Stimulated activated CD4-positive, alpha-beta T cell treated with anti-CD3 and anti-CD28 coated beads, Interleukin-2, amount 100 ng/mL, for 48 hours (primary cell): Measurements from ENCODE around the gene CCDC51.
A peak's percentile ranks its signal among the peaks of the same experiment; 100 is the strongest.

ENCODE experiments used
- DNase-seq, 2 donors: peaks; one replicate each; pipeline ENCODE4 v3.0.0-alpha.2; 2020

Gene CCDC51

DNA sequence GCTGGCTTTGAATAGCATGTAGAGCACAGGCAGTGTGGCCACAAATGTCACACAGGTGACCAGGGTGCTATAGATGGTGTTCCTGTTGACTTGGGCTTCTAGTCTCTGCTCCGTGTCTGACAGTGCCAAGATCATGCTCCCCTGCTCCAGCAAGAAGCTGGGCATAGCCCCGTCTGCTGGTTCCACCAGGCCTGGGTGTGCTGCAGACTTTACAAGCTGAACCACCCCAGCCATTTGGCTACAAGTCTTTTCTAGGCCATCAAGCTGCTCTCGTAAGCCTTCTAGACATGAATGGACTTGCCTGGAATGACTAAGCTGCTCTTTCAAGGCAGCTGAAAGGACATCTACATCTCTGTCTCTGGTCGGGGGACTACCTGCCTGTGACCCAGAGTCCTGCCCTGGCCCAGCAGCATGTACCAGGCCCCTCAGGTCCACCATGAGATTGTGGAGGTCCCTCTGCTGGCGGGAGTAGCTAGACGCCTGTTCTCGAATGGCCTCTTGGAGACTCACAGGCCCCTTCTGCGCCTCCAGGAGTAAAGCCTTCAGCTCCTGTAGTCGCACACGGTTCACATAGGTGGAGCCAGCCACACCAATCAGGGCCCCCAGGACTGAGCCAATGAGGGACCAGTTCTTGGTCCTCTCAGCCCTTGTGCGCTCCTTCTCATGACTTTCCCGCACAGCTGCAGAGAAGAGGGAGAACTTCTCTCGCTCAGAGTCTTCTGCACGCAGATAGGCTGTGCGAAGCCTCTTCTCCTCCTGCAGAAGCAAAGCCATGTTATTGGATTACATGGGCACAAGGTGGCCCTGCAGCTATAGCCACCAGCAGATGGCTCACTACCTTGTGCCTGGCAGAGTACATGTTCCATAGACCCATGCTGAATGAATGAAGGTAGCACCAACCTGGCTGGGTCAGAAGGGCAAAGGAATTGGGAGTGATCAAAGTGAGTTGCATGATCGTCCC, 7.2 kb downstream of the CCDC51 start:
- no peak for DNase-seq

DNA sequence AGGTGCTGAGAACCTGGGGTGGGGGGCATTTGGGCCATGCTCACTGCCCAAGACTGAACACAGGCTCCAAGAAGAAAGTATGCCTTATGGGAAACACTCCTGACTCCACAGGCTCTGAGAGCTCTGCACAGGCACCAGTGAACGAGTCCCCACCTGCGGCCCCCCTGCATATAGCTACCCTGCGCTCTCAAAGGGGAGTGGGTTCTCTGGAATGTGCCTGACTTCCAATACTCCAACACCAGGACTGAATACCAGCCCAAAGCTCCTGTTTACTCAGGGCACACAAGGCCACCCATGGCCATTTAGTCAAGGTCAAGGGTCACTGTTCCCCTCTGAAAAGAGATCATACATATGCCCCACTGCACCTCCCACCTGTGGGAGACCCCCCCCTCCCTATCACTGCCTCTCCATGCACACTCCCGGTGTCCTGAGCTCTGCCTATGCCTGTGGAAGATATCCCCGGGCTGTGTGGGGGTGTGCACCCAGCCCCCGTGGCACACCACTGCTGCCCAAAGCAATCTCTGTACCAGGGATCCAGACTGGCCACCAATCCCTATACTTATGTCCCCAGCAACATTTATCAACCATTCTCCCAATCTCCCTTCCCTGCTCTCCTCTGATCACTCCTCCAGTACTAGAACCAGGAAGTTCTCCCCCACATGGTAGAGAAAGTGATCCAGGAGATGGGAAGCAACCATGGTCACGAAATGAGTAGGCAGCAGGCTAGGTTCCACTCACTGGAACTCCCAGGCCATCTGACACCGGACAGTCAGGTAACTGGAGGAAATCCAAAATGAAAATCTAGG, 8.5 kb downstream of the CCDC51 start:
- DNase-seq: no peak

DNA sequence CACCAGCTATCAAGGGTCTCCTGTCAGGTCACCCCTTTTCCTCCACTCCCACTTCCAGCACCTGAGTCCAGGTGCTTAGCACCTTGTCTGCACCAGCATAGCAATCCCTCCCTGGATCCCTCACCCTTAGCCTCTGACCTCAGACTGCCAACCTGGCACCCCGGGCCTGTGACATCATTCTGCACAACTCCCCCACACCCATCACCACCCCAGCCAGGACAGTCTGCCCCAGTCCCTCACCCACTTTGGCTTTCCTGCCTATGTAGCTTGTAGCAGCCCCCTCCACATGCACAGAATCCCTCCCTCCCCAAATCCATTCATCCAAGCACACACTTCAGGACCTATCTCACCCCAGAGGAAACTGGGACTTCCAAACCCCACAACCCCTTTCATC, 9.2 kb downstream of the CCDC51 start:
- no peak for DNase-seq

DNA sequence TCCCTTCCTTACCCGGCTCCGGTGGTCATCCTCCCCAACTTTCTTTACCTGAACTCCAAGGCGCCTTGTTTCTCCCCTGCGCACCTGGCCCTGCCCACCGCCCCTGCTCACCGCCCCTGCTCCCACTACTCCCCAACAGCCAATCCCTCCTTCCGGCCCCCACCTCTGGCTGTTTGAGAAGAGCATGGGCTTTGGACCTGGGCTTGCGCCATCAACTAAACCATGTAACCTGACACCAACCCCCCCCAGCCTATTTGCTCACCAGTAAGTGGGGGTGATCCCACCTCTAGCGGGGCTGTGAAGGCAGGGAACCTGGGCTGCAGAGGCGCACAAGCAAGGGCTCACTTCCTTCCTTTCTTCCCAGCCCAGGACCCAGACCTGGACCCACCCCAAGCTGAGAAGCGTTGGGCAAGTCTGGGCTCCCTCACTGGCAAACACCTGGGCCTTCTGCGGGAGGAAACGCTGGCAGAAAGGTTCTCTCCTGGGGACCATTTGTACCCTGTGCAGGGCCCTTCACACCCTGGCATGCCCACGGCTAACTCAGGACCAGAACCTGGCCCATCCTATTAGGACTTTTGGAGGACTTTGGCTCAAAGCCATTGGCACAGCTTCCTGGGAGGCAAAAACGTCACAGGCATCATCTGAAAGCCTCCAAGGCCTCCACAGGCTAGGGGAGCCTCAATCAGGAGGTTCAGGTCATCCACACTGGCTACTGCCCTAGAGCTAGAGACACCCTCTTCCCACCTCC, 9.8 kb downstream of the CCDC51 start, which contains the start of gene PLXNB1:
PLXNB1 (minus strand) TSS at position 127 of the 748 bp plus-strand sequence. CDS start 5,475 bp downstream, outside the sequence.
- no peak for DNase-seq

DNA sequence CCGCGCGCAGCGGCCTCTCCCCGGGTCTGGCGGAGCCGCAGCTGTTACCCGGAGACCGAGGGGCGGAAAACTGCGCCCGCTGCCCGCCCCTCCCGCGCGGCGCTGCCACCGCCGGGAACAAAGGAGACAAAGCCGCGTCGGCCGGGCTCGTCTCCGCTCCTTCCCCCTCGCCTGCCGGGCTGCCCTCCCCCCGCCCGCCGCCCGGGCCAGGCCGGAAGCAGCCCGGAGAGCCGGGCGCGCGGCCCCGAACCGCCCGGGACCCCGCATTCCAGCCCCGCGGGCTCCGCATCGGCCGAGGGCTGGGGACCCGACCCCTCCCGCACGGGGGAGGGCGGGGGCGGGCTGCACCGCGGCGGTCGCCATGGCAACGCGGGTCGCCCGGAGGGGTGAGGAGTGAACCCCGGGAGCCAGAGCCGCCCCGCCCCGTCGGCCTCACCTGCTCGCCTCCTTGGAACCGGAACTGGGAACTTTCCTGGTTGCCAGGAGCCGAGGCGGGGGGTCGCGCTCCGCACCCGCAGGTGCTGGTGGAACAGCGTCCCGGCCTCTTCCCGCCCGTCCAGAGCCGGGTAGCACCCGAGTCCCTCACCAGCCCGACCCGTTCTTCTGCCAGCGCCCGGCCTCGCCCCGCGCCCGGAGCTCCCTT, 10.5 kb downstream of the CCDC51 start:
- peak; percentile 36 to 39 for DNase-seq

DNA sequence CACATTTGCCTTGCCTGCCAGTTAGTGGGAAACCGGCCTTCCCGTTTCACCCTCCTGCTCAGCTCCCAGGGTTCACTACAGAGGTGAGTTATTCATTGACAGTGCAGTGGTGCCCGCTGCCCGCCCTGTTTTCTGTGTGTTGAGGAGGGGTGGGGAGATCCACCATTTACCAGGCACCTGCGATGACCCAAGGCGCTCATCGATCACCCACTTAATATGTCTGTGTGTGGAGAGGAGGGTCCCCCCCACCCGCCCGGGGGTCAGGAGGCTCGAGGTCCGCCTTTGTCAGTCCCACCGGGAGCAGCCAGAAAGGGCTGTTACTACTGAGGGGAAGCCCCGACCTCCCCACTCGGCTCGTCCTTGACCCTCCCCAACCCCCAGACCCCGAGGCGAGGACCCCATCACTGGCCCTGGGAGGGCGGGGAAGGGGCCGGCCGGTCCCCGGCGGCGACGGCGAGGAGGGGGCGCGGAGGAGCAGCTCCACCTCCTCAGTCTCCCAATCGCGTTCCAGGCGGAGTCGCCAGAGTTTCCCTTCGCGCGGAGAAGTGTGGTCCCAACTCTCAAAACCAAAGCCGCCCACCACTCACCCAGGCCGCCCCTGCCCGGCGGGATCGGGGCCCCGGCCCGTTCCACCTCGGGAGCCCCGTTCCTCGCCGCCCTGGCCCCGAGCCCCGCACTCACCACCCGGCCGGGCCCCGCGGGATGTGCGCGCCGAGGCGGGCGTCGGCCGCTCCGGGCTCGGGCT, 11.2 kb downstream of the CCDC51 start:
- no peak for DNase-seq

DNA sequence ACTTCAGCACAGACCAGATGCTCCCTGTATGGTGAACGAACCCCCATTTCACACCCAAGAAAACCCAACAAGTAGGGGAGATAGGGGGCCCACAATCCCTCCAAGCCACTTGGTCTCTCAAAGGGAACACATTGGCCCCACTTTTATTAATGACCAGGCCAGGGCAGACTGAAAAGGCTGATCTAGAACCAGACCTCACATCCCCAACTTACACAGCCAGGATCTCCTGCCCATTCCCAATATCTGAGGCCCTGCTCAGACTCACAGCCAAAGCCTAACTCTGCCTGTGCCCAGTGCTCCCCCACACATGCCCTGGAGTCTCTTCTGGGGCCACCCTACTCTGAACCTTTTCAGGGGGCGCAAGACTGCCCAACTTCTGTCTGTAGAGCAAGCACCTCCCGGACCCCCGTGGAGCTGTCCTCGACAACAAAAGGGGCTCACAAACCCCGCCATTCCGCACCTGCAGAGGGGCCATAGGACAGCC, 11.8 kb downstream of the CCDC51 start:
- no peak for DNase-seq

DNA sequence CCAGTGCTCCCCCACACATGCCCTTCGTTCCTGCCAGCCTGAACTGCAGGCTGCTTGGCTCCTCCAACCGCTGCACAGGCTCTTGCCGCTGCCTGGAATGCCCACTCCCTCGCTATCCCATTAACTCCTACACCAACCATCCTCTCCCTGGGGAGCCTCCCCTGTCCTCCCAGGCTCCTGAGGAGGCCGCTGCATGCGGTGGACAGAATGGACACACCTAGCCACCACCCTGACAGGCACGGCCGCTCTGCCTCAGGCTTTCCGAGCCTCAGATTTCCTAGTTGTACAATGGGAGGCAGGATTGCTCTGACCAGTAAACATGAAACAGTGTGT, 12.3 kb downstream of the CCDC51 start:
- no peak for DNase-seq

DNA sequence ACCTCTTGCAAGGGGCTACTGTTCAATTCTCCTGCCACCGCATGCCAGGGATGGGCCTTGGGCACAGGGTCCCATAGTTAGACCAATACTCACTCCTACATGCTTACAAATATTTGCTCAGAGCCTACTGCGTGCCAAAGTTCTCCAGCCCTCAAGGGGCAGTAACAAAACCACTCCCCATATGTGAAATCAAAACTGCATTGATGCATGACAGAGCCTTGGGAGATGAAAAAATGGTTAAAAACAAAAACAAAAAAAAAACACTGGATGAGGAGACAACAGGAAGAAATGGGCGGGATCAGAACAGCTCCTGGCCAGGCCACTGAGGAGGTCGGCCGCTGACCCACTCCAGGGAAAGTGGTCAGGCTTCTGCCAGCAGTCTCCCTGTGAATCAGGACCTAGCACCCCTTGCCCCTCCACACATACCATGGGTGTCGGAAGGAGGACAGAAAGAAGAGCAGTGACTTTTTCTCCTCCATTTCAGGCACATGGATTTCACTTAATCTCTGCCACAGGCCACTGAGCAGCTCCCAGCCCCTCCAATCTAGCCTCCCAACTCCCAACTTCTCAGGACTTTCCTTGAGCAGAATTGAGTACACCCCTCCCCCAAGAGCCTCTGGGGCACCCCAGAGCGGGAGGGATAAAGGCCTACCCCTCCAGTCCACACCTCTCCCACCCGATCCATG, 12.8 kb downstream of the CCDC51 start:
- no peak for DNase-seq

DNA sequence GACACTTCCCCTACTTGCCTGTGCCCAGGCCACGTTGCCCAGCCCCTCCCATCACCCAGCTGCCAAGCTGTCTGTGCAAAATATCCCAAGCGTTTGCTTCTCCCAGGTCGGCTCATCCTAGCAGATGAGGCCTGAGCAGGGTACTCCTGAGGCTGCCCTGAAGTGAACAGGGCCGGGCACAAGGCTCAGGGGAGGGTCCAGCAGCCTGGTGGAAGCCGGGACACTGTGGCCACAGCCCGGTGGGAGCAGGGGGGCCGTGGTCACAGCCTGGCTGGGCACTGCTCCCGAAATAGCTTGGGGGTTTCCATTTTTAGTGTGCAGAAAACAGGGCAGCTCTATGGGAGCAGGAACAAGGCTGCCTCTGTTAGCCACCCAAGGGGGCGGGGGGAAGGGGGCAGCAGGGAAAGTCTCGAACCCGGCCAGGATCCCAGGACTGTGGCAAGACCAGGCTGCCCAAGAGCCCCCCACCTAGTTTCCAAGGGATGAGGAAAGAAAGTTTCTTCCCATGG, 13.5 kb downstream of the CCDC51 start:
- no peak for DNase-seq

DNA sequence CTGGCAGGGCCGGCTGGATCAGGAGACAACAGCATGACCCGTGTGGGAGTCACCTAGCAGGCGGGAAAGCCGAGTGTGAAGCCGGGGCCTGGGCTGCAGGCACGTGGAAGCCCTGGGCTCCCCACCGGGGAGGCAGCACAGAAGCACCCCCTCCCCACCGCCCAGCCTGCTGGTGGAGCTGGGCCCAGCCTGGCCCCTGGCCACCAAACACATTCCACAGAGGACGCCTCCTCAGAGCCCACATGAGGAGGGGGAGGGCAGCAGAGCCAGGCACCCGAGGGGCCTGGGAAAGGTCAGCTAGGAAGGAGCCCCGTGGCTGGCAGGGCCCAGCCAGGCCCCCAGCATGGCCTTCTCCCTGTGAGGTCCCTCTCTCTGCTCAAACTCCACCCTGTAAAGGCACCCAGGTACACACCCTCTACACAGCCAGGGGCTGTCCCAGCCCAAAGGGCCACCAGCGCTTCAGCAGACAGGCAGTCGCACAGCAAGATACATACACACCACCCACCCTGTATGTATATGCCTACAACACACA, 14.6 kb downstream of the CCDC51 start:
- no peak for DNase-seq

DNA sequence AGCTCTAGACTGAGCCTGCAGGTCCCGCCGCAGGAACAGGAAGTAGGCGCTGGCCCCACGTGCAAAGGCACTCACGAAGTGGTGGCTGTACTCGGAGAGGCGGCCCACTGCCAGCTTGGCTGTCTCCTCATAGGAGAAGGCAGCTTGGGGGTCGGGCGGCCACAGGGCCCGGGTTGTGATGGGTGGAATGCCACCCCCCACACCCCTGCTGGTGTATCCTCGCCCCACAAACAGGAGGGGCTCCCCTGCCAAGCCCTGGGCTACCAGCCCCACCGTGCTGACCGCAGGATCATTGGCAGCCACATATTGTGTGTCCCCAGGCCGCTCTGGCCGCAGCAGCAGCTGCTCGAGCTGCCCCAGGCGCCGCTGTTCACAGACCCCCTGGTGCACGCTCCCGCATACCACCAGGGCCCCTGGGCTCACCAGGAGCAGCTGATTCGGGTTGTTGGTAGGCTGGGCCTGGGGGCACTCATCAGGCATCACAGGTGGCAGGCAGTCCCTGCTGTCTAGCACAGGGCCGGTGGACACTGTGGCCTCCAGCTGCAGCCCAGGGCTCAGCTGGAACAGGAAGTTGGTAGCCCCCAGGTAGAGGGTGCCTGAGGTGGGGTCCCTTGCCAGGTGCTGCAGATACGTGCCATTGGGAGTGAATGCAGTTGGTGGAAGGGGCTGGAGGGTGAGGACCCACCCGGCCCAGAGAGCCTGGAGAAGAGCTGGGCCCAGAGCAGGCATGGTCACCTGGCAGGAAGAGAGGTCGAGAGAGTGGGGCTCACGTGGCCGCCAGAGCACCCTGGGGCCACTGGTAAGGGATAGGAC, 15.8 kb downstream of the CCDC51 start:
- DNase-seq: no peak

DNA sequence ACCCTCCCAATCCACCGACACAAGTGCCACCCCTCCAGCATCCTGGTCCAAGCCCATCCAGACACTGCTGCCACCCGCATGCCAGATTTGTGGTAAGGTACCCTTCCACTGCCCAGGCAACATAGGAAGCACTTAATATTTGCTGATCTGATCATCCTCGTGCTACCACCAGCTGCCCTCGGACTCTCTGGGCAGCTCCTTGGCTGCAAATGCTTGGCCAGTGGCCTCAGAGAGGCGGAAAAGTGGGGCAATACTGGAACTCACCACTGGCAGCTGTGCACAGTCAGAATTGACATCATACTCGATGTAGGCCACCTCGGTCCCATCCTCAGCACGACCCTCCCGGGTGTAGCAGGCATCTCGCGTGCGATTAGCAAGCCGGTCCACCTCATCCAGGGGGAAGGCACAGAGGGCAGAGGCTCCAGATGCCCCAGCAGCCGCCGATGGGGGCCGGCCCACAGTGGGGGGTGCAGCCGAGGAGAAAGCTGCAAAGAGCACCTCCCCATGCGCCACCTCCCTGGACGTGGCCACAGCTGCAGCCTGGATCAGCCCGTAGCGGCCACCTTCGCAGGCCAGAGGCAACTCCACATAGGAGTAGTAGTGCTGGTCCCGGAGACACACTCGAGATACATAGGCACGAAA, 16.6 kb downstream of the CCDC51 start:
- DNase-seq: no peak

DNA sequence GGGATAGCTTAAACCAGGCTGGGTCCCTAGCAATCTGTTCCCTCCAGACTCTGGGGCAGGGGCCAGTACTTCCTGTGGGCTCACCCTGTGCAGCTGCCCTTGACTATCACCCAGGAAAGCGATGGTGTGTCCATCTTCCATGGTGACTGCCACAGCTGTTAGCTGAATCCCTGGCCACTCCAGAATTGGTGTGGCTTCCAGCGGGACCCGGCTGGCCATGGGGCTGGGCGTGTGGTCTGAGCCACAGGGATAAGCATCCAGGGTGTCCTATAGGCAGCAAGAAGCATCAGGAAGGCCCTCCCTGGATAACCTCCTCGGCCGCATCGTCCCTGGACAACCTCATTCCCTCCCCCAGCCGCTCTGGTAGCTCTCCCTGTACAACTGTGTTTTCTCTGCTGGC, 17.2 kb downstream of the CCDC51 start:
- no peak for DNase-seq

DNA sequence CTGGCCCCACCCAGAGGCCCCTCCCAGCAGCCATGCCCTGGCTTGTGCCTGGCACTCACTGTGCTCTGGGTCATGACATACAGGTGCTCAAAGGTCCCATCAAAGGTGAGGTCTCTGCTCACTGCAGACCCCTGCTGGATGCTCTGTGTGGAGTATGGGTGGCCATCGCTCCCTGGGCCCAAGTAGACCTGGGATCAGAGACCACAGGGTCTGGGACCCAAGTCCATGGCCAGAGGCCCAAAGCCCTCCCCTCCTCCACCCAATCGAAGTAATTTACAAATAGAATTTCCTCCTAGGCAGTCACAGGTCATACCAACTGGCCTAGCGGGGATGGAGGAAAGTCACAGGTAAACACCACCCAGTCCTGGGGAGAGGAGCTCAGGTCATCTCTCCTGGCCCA, 17.6 kb downstream of the CCDC51 start:
- no peak for DNase-seq

DNA sequence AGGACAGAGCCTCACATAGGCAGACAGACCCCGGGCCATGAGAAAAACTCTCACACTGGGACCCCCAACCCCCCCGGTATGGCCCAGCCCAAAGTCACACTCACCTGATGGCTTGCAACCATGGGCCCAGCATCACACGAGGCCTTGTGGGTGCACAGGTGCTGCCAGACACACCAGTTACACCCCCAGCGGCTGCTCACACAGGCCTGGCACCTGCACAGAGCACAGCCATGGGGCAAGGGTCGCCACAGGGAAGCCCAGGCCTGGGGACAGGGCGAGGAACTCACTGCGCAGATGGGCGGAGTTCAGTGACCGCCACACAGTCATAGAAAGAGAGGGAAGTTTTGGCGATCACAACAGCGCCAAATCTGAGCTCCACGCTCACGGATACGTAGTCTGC, 19.4 kb downstream of the CCDC51 start:
- no peak for DNase-seq

DNA sequence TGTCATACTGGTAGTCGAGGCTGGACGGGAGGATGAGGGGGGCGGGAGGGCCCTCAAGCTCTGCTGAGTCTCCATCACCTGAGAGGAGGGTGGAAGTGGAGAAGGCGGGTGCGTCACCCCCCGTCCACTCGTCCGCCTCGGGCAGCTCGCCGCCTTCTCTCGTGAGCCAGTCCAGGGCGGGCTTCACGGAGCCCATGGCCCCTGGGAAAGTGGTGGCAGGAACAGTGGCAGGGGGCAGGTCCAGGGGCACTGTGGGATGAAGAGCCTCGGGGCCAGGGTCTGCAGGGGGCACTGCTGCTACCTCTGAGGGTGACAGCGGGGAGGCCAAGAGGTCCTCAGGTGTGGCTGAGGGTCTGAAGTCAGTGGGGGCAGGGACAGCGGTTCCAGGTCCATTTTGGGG, 20.3 kb downstream of the CCDC51 start:
- DNase-seq: no peak

DNA sequence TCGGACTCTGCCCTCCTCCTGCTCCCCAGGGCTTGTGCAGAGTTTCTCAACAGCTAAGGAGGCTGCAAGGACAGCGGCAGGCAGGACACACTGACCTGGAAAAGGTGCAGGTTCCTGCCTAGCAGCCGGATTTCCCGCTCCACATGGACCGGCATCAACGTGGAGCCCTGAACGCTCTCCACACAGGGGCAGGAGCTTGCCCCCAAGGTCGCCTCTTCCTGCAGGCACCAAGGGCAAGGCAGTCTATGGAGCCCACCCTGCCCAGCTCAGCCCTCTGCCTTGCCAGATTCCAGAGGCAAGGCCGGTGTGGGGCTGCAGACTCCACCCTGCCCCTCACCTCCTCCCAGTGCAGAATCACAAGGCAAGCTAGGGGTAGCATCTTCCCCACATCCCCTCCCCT, 20.8 kb downstream of the CCDC51 start:
- no peak for DNase-seq

DNA sequence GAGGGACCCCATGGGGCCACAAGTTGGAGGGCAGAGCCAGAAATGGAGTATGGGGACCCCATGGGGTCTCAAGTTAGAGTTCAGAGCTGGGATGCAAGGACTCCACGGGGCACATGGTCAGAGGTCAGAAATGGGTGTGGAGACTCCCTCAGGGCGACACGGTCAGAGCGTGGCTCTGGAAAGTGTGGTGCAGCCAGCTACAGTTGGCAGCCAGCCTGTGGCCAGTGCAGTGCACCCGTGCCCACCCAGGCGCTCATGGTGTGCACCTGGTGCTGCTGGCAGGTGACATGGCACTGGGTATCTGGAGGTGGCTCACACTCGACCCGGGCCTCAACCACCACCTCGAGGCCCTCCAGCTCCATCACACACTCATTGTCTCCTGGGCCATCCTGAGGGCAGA, 21.3 kb downstream of the CCDC51 start:
- DNase-seq: no peak
